Right lobe of liver (tissue), 4 donors: ENCODE data around the gene MGST1.

Experiments
- CTCF ChIP-seq, 4 donors: fragments of 200-600 bp in 3 of 4; fragments of 450-650 bp in 1 of 4; IDR thresholded peaks; one replicate each; pipeline versions ENCODE4 v1.5.1 to v1.8.0; 2016 to 2022; ENCODE audit warnings: antibody characterized with exemption in 4 of 4, mild to moderate bottlenecking in 2 of 4
- POLR2A ChIP-seq: fragments of 450-650 bp; IDR thresholded peaks from one replicate; pipeline ENCODE4 v1.6.1; 2017; ENCODE audit warnings: antibody characterized with exemption, mild to moderate bottlenecking
- donor health status: DM: no; HTN: no; CAD: no.
- donor health status: DM: no; HTN: no; CAD: no.
- donor health status: DM: no; HTN: yes; CAD: no.

GRCh38 chr12:16369156-16369555 is 21.7 kb downstream of the MGST1 start:
- TF ChIP-seq CTCF (IDR thresholded peaks at IDR 0.05), result no peak
- no peak for TF ChIP-seq POLR2A
